GM18907 (cell line): Measurements from ENCODE around the gene WBP2.

Experiments
- ATAC-seq: cut with Tn5 transposase; IDR thresholded peaks from one replicate; pipeline ENCODE4 v1.9.1; 2021; ENCODE audit warnings: mild to moderate bottlenecking, moderate library complexity; ENCODE audit not compliant: unreplicated experiment

WBP2 gene

DNA sequence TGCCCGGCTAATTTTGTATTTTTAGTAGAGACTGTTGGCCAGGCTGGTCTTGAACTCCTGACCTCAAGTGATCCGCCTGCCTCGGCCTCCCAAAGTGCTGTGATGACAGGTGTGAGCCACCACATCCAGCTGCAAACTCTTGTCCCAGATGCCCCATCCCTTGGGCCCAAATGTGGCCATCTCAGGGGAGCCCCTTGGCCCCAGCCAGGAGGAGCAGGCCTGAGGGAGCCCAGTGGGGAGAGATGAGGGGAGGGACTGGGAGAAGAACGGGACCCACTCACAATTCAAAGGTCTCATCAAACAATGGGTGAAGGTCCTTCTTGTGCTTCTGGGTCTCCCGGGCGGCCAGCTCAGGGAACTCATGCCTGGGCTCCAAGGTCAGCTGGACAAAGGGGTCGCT, 25.4 kb downstream of the WBP2 start:
- ATAC-seq, result no peak

DNA sequence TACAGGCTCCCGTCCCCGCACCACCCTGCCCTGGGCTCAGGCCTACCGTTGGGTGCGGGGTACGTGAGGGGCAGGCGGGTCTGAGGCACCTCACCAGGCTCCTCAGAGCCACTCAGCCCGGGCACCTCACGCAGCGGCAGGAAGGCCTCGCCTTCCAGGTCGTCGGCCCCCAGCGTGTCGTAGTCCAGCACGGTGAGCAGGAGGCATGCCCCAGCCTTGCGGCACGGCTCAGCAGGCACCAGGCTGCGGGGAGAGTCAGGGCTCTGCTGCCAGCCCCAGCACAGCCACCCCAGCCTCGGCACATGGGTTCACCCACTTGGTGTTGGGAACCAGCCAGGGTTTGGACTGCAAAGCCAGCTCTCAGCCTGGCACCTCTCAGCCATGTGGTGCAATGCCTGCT, 26.4 kb downstream of the WBP2 start:
- ATAC-seq, result no peak

DNA sequence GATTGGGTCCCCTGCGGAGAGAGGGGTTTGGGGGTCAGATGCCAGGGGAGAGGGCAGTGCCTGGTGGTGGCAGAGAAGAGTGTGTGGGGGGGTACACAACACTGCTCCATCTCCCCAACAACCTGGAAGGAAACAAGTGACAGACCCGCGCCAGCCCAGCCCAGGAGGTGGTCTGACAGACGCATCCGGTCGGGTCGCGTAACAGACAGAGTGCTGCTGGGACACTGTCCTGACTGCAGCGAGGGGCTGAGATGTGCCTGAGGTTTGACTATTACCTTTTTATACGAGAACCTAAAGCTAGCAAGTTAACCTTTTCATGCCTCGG, 27.1 kb downstream of the WBP2 start:
- no peak for ATAC-seq

DNA sequence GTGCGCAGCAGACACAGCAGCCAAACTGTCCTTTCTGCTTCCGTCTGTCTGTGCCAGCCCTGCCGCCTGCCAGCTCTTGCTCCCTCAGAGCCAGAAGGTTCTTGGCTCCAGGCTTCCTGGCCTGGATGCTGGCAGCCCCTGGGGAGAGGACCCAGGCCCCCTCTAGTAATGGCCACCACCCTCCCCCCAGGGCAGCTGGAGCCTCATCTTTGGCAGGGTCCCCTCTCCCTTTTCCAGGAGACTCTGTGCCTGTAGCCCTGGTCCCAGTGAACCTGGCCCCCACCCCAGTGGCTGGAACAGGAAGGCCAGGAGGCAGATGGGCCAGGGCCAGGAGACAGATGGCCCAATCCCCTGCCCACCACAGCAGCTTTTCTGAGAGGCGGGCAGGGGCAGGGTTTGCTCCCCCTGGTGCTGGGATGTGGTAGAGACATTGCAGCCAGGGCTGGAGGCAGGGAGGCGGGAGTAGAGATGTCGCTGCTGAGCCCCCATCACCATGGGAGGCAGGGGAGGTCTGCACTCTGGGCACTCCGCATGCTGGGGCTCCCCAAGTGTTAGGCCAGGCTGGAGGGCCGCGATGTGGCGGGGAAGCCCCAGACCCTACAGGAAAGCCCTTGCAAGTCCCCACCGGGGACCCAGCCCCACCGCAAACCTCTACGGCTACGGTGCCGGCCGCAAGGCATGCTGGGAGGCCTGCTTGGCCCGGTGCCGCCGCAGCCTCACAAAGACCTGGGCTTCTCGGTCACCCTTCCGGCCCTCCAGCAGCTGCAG, 27.6 kb downstream of the WBP2 start:
- ATAC-seq, result no peak

DNA sequence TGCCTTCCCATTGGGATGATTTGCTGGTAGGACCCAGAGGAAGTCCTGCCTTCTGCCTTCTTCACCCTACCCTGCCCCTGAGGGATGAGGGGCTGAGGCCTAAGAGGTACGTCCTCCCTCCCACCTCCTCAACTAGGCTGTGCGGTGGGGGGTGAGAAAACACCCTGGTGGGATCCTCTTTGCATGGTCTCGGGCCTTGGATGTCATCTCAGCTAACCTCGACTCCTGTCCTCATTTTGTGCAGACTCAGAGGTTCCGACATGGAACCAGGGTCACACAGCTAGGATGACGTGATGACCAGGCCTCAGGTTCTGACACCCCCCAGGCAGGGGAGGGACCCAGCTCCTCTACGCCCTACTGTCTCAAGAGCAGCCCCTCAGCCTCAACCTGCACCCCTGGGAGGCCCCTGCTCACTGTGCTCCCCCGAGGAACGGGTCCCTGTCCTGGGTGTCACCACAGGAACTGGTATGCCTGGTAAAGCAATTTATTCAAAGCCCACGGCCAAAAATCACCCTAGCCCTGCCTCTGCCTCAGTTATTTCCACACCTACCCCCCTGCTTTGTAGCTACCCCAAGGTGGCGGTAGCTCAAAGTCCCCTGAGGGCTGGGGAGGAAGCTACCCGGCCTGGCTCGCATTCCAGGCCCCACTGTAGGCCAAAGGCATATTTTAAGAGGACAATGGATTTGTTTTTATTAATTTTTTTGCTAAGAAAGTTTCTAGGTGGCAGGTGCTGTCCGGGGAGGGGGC, 28.4 kb downstream of the WBP2 start:
- no peak for ATAC-seq

GRCh38 chr17:75825748-75826370, 29.3 kb downstream of the WBP2 start:
- ATAC-seq, result no peak

GRCh38 chr17:75825149-75825552, 30.0 kb downstream of the WBP2 start:
- ATAC-seq, result no peak

- no peak for ATAC-seq
These were observed 30.5 kb downstream of the WBP2 start for GRCh38 chr17:75824666-75825065.

DNA sequence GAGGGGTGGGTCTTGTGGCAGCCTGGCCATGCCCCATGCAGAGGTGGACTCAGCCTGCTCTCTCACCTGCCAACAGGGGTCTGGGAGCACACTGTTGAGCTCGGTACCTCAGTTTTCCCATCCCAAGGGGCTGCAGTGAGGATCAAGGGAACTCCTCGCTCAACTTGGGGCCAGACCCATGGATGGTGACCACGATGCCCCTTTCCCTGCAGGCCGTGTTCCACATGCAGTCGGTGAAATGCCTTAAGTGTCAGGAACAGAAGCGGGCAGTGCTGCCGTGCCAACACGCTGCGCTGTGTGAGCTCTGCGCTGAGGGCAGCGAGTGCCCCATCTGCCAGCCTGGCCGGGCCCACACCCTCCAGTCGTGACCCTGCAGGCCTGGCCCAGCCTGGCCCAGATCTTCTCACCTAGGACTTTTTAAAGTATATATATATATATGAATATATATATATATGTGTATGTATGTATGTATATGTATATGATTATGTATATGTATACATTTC, 31.0 kb downstream of the WBP2 start:
- ATAC-seq, result no peak

DNA sequence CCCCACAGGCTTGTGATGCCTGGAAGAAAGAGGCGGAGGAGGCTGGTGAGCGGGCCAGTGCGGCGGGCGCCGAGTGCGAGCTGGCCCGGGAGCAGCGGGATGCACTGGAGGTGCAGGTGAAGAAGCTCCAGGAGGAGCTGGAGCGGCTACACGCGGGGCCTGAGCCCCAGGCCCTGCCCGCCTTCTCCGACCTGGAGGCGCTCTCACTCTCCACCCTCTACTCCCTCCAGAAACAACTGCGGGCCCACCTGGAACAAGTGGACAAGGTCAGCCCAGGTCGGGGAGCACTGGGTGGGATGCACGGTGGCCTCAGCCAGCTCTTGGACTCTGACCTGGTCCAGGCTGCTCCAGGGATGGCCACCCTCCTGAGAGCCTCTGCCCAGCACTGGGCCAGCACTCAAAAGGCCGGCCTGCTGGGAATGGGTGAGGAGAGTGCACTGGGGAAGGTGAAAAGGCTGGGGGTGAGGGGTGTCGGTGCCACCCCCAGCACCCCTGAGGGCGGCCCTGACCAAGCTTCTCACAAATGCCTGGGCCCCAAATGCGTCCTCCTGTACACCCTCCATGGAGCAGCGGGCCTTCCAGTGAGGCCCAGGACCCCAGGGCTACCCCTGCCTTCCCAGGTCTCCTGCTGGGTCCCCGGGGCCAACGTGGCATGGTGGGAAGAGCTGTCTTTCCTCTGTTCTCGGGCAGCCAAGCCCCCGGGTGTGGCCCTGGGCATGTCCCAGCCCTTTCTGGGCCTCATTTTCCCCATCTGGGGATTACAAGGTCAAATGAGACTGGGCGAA, 31.7 kb downstream of the WBP2 start:
- no peak for ATAC-seq

GRCh38 chr17:75822800-75823166, 32.4 kb downstream of the WBP2 start:
- ATAC-seq, result no peak

- no peak for ATAC-seq
These were observed 32.9 kb downstream of the WBP2 start for GRCh38 chr17:75822119-75822799.

DNA sequence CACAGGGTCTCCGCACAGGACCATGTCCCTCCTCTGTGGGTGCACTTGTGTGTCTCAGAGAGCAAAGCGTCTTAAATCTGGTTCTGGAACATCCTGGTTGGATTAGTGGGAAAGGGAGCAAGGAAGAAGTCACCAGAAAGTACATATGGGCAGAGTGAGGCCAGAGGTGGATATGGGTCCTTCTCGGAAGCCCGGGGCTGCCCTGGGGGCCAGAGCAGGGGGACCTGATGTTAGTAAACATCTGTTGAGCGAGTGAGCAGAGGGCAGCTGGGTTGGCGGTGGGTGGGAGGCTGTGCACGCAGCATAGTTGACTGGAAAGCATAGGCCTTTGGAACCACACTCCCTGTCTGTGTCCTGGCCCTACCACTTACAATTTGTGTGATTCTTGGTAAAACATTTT, 33.6 kb downstream of the WBP2 start:
- no peak for ATAC-seq

DNA sequence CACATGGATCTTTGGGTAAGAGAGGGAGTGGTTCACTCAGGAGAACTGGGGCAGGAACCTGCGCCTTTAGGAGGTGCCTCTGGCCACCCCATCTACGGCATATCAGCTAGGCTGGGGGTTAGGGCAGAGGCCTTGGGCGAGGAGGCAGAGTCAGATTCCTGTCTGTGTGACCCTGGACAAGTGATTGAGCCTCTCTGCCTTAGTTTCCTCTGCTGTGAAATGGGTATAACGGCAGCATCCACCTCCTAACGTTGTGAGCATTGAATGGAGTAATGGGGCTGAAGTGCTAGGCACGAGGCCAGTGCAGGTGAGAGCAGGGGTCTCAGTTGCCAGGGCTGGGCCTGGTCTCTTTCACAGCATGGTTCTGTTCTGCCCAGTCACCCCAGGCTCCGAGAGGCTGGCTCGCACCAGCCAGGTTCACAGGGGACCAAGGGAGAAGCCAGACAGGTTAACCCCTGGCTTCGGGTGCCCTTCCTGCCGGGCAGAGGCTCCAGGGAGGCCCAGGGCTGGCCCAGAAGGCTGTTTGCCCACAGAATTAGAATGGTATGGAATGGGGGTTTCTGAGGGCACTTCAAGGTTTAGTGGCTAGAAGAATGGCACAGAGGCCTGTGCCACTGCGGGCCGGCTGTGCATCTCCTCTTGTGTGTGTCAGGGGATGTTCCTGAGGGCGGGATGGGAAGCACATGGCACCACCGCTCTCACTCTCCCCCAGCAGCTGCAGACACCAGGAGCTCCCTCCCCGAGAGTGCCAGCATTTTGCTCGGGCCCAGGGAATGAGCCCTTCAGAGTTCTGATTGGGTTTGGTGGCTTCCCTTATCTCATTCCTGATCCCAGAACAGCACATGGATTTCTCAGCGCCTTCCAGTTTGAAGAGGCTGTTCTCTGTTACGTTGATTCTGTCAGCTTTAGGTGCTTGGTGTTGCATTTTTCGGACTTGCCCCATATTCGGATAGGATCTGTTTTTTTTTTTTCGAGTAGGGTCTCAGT, 34.7 kb downstream of the WBP2 start:
- ATAC-seq, result no peak

- no peak for ATAC-seq
These were observed 35.5 kb downstream of the WBP2 start for GRCh38 chr17:75819678-75820077.

GRCh38 chr17:75819116-75819515, 36.0 kb downstream of the WBP2 start:
- no peak for ATAC-seq

DNA sequence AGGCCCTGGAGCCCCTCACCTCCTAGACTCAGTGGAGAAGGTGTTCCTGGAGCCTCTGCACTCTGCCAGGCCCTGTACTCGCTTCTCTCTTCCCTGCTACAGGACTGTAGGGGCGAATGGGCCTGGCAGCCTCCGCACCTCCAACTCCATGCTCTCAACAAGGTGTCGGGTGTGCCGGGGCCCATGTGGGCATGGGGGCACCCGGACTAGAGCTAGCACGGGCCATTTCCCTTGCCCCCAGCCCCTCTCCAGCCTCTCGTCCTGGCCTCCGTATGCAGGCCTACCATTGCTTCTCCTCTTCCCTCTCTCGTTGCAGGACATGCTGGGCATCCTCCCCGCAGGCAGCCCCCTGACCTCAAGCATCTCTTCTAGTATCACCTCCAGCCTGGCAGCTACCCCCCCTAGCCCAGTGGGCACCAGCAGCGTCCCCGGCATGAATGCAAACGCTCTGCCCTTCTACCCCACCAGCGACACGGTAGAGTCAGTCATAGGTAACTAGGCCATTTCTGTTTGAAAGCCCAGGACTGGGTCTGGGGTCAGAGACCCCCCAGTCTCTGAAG, 36.7 kb downstream of the WBP2 start:
- ATAC-seq, result no peak

DNA sequence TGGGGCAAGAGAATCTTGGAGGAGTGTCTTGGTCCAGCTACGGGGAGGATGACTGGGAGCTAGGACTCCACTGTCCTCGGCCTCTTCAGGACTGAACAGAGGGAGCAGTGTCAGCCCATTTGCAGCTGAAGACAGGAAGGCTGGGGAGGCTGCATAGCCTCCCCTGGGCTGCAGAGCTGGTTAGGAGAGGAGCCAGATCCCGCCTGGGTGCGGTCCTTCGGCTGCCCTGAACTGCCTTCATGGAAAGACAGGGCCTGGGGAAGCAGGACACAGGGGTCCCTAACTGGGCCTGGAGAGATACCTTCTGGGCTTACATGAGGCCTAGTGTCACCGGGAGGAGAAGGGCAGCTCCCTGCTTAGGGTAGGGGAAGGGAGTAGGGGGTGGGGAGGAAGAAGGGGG, 37.6 kb downstream of the WBP2 start:
- ATAC-seq, result no peak

DNA sequence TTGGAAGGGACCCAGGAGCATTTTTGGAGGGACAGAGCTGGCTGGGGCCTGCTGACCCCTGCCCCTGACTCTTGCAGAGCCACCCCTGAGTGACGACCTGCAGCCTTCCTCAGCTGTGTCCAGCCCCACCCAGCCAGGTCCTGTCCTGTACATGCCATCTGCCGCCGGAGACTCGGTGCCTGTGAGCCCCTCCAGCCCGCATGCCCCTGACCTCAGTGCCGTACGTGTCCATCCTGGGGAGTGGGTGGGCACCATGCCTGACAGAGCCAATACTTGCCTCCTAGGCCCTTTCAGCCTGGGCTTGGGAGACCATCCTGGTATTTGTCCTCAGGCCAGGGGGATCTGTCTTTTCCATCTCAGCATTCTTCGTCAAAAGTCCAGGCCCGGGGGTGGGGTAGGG, 38.4 kb downstream of the WBP2 start:
- ATAC-seq, result no peak
